CD4-positive, alpha-beta memory T cell (primary cell): ENCODE results near the gene RPS25. TPM values are rescaled to one million over a fixed set of nuclear protein-coding genes. Genes with fewer than 3 reads are reported as not detected.

Experiments
- CTCF ChIA-PET: fragments of 350-600 bp; sonication (Branson Sonifier 250); formaldehyde crosslinking; loops from one replicate; lab custom pipeline; 2021; ENCODE audit warnings: inconsistent platforms; ENCODE audit not compliant: partially characterized antibody; lab: Charles Lee
- POLR2A ChIA-PET: fragments of 350-600 bp; sonication (Branson Sonifier 250); formaldehyde crosslinking; loops from one replicate; lab custom pipeline; 2021; ENCODE audit not compliant: partially characterized antibody; lab: Charles Lee
- DNase-seq, 5 donors: peaks; one replicate each; pipeline versions ENCODE4 v3.0.0 to v3.0.0-alpha.2; 2020 to 2022; ENCODE audit warnings: mixed read lengths in 1 of 5
- H3K27ac ChIP-seq: one replicate; pipeline ENCODE4 v1.7.0; 2013; ENCODE audit warnings: low read depth, low read length
- H3K27me3 ChIP-seq: 2 replicates; pipeline ENCODE4 v1.7.0; 2013; ENCODE audit warnings: mild to moderate bottlenecking, low read length, moderate library complexity; ENCODE audit not compliant: insufficient read depth
- H3K36me3 ChIP-seq: 2 replicates; pipeline ENCODE4 v1.7.0; 2013; ENCODE audit warnings: mild to moderate bottlenecking, low read length, moderate library complexity; ENCODE audit not compliant: insufficient read depth
- H3K4me1 ChIP-seq: 2 replicates; pipeline ENCODE4 v1.7.0; 2013; ENCODE audit warnings: mild to moderate bottlenecking, low read length, moderate library complexity; ENCODE audit not compliant: insufficient read depth
- H3K4me3 ChIP-seq, 2 donors: one replicate each; pipeline ENCODE4 v1.7.0; 2013; ENCODE audit warnings: low read length in 2 of 2, mild to moderate bottlenecking in 1 of 2
- H3K9me3 ChIP-seq, 2 donors: one replicate each; pipeline ENCODE4 v1.7.0; 2013; ENCODE audit warnings: low read length in 2 of 2, control low read depth in 1 of 2; ENCODE audit not compliant: control insufficient read depth in 1 of 2
- H3K27ac Mint-ChIP-seq, 7 donors: one replicate each; pipeline ENCODE4 v1.8.0; 2020 to 2021; ENCODE audit warnings: mixed read lengths in 7 of 7, mild to moderate bottlenecking in 6 of 7, inconsistent platforms in 3 of 7, moderate library complexity in 3 of 7
- H3K27me3 Mint-ChIP-seq, 2 donors: one replicate each; pipeline ENCODE4 v1.8.0; 2020 to 2021; ENCODE audit warnings: mixed read lengths in 2 of 2
- H3K36me3 Mint-ChIP-seq, 2 donors: one replicate each; pipeline ENCODE4 v1.8.0; 2020 to 2021; ENCODE audit warnings: mixed read lengths in 2 of 2, inconsistent platforms in 1 of 2, mild to moderate bottlenecking in 1 of 2
- H3K4me1 Mint-ChIP-seq, 4 donors: one replicate each; pipeline ENCODE4 v1.8.0; 2020 to 2021; ENCODE audit warnings: mixed read lengths in 4 of 4, mild to moderate bottlenecking in 1 of 4
- H3K4me3 Mint-ChIP-seq, 8 donors: one replicate each; pipeline ENCODE4 v1.8.0; 2020 to 2021; ENCODE audit warnings: mixed read lengths in 8 of 8, mild to moderate bottlenecking in 7 of 8, moderate library complexity in 6 of 8, inconsistent platforms in 3 of 8
- H3K9me3 Mint-ChIP-seq, 8 donors: one replicate each; pipeline ENCODE4 v1.8.0; 2020 to 2021; ENCODE audit warnings: mixed read lengths in 8 of 8, mild to moderate bottlenecking in 5 of 8, inconsistent platforms in 3 of 8, moderate library complexity in 1 of 8
- intact Hi-C: fragments of 100-400 bp; cut with micrococcal nuclease; formaldehyde crosslinking; loops from one replicate; pipeline ENCODE4 v1.15.1; 2023
- polyA plus RNA-seq, 2 donors: library from polyadenylated mRNA; unstranded; fragments of 300-500 nt; fragmentation: Illumina TruSeq; gene quantifications; one replicate each; pipeline ENCODE4 v1.2.3, GENCODE V29; 2021
- total RNA-seq, 2 experiments: library from RNA; stranded (reverse); gene quantifications; one replicate each; pipeline ENCODE4 v1.2.3, GENCODE V29; 2021

RPS25 gene
- total and polyA plus RNA-seq, 4 experiments from 2014 or later = 2,545 to 5,786 (median 3,691) TPM

DNA sequence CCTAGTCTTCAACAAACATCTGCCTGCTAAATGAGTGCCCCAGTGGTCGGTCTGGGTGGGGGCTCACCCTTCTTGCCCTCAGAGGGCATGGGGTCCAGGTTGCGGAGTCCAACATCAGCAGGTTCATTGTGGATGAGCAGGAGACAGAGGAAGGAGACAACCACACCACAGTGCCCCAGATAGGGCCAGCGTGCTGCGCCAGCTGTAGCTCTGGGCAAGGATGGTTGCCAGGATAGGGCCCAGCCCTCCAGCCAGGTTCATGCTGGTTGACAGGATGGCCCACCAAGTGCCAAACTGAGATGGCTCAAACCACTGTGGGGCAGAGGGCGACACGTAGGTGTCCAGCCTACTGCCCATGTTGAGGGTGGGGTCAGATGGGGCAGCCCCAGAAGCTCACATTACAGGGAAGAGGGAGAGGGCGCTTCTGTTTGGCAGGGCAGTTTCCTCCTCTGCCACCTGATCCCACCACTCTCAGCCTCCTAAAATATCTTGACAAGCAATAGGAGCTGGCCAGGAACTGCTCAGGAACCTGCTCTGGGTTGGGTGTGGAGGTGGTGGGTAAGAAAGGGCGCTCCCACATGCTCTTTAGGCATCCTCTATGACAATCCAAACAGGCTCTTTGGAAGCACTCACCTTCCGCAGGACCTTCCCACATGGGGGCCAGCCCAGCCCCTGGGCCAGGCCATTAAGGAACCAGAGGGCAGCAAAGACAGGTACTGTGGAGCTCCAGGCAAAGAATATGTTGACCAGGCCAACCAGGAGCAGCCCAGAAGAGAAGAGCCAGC is 9.6 kb upstream of the RPS25 start:
- peak overlapping the region in 2 of 8 donors; percentile 29 to 61 for H3K4me3 Mint-ChIP-seq
- H3K27ac Mint-ChIP-seq = peak overlapping the region in 5 of 7 donors; percentile 42 to 86 (median 73)
- CTCF ChIA-PET = interaction anchor here (0.6 to 1.0 kb wide), 3 partner anchors 8 to 115 kb away, joined by 3 read pairs; no protein-coding TSS in a partner anchor

DNA sequence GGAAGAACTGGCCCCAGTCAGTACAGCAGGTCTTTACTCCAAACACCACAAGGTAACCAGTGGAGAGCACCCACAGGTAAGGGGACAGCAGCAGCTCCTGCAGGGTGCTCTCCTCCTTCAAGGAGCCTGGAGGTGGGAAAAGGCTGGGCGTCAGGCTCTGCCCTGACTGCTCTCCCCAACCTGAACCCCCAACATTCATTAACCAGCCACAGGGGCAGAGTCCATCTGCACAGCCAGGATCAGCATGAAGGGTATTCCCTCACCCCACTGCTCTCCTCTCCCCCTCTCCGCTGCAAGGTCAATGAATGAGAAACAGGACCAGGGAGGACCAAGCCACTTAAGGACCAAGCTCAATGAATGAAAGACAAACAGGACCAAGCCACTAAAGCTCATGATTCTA is 8.8 kb upstream of the RPS25 start:
- H3K36me3 Mint-ChIP-seq = peaks cover 23 to 32% of the 10 kb centered on the region in 2 donors
- H3K4me1 Mint-ChIP-seq = peaks cover 21 to 62% (median 36%) of the 10 kb centered on the region in 4 donors
- no peaks in the 10 kb centered on the region for H3K9me3 Mint-ChIP-seq
- Histone ChIP-seq H3K27me3 (no peaks in the 10 kb centered on the region), H3K27ac (no peak overlapping the region), H3K9me3 (no peaks in the 10 kb centered on the region), H3K4me3 (no peak overlapping the region), H3K4me1 (peaks cover 38% of the 10 kb centered on the region), H3K36me3 (peaks cover 26% of the 10 kb centered on the region)
- POLR2A ChIA-PET = interaction anchor here (0.9 to 6.2 kb wide), 4 partner anchors 9 to 235 kb away, joined by 3 to 135 read pairs (median 3); partner anchors contain the start of genes HMBS, HYOU1, RPS25 and TRAPPC4
- H3K27me3 Mint-ChIP-seq = no peaks in the 10 kb centered on the region
- H3K27ac Mint-ChIP-seq = peak overlapping the region in 4 of 7 donors; percentile 16 to 86 (median 82)
- no peak for DNase-seq
- CTCF ChIA-PET = no interaction called here
- no peak overlapping the region for H3K4me3 Mint-ChIP-seq
- intact Hi-C loops = no loop called here

More for the DNA sequence above, 9.6 kb upstream of the RPS25 start:
- intact Hi-C loops = no loop called here
- H3K27ac ChIP-seq = no peak overlapping the region
- H3K9me3 ChIP-seq = no peaks in the 10 kb centered on the region
- peaks cover 37% of the 10 kb centered on the region for H3K4me1 ChIP-seq
- Mint-ChIP-seq H3K27me3 (no peaks in the 10 kb centered on the region), H3K4me1 (peaks cover 21 to 63% (median 32%) of the 10 kb centered on the region in 4 donors), H3K36me3 (peaks cover 23 to 28% of the 10 kb centered on the region in 2 donors), H3K9me3 (no peaks in the 10 kb centered on the region)
- no peak for DNase-seq
- peaks cover 21% of the 10 kb centered on the region for H3K36me3 ChIP-seq
- no peaks in the 10 kb centered on the region for H3K27me3 ChIP-seq
- H3K4me3 ChIP-seq = no peak overlapping the region
- POLR2A ChIA-PET = interaction anchor here (0.9 to 6.2 kb wide), 6 partner anchors 10 to 235 kb away, joined by 3 to 135 read pairs (median 4); partner anchors contain the start of genes CENATAC, HMBS, HYOU1 and RPS25

DNA sequence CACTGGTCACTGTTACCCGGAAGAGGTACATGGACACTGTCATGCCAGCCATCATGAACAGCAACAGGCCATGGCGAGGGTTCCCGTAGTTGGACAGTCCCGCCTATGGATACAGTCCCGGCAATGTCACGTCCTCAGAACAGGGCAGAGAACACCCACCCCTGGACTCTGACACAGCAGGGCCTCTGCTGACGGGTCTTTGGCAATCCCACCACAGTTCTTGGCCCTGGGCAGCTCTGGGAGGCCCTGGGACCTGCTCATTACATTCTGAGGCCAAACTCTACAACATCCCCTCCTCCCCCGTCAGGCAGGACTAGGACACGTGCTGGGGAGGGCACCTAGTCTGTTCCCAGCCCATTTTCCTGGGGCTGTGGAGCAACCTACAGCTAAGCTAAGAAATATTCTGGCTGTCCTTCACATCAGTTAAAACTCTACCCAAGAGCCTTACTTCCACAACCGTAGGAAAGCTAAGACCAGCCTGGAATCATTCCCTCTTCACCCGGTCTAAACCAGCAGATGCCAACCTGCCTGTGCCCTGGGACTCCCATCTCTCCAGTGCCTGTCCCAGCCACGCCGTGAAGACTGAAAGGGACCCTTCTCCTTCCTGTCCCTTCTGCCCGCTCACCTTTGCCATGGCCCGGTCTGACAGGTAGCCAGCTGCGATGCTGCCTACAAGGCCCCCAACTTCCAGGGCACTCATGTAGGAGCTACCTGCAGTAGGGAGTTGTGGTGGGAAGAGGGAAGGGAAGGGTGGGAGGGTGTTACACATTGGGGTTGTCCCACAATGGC is 8.0 kb upstream of the RPS25 start:
- H3K27ac Mint-ChIP-seq = peak overlapping the region in 4 of 7 donors; percentile 36 to 68 (median 56)
- Histone ChIP-seq H3K4me3 (no peak overlapping the region), H3K27ac (no peak overlapping the region), H3K4me1 (peaks cover 46% of the 10 kb centered on the region), H3K9me3 (no peaks in the 10 kb centered on the region), H3K27me3 (no peaks in the 10 kb centered on the region), H3K36me3 (peaks cover 34% of the 10 kb centered on the region)
- ChIA-PET POLR2A (interaction anchor here (6.2 kb wide), 1 partner anchor 8 kb away, joined by 135 read pairs; the partner anchor contains the start of genes RPS25 and TRAPPC4), CTCF (no interaction called here)
- DNase-seq = no peak
- intact Hi-C loops = no loop called here
- no peaks in the 10 kb centered on the region for H3K9me3 Mint-ChIP-seq
- no peak overlapping the region for H3K4me3 Mint-ChIP-seq
- H3K36me3 Mint-ChIP-seq = peaks cover 31 to 40% of the 10 kb centered on the region in 2 donors
- peaks cover 26 to 64% (median 43%) of the 10 kb centered on the region in 4 donors for H3K4me1 Mint-ChIP-seq
- H3K27me3 Mint-ChIP-seq = no peaks in the 10 kb centered on the region

DNA sequence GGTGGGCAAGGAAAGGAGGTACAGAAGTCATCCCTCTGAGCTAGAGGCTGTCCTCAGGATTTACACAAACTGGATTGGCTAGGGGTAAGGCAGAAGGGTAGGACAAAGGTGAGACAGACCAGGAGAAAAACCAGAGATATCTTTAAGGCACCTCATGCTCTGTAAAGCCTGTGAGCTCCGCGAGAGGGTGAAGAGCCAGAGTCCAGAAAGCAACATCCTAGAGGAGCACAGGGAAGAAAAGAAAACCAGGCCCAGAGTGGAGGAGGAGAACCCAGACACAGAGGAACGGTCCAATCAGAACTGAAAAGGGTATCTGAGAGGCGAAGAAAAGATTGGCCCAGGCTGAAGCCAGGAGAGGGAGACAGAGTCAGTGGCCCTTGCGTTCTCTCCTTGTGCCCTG is 7.4 kb upstream of the RPS25 start:
- CTCF ChIA-PET = no interaction called here
- H3K27ac ChIP-seq = no peak overlapping the region
- Mint-ChIP-seq H3K36me3 (peaks cover 31 to 41% of the 10 kb centered on the region in 2 donors), H3K4me1 (peaks cover 25 to 61% (median 47%) of the 10 kb centered on the region in 4 donors), H3K27me3 (no peaks in the 10 kb centered on the region), H3K27ac (peak overlapping the region in 6 of 7 donors; percentile 60 to 71 (median 69)), H3K4me3 (no peak overlapping the region), H3K9me3 (no peaks in the 10 kb centered on the region)
- H3K36me3 ChIP-seq = peaks cover 36% of the 10 kb centered on the region
- intact Hi-C loops = no loop called here
- POLR2A ChIA-PET = no interaction called here
- no peaks in the 10 kb centered on the region for H3K9me3 ChIP-seq
- peaks cover 51% of the 10 kb centered on the region for H3K4me1 ChIP-seq
- DNase-seq = no peak
- H3K27me3 ChIP-seq = no peaks in the 10 kb centered on the region
- H3K4me3 ChIP-seq = no peak overlapping the region

DNA sequence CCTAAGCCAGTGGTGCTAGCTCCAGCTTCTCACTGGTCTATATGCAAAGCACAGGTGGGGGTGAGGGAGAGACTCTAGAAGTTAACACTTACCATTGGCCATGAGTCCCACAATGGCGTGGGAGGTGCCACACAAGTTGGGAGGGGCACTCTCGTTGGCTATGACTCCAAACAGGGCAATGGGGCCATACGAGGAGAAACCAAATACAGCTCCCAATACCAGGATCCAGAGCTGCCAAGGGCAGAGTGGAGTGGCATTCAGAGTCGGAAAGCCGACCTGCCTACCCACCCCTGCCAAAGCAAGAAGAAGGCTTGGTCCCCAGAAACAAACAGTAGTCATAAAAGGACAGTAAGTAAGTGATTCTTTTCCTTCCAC is 6.9 kb upstream of the RPS25 start:
- no peak overlapping the region for H3K4me3 ChIP-seq
- Mint-ChIP-seq H3K27me3 (no peaks in the 10 kb centered on the region), H3K4me1 (peaks cover 28 to 65% (median 48%) of the 10 kb centered on the region in 4 donors), H3K4me3 (no peak overlapping the region), H3K36me3 (peaks cover 32 to 43% of the 10 kb centered on the region in 2 donors), H3K27ac (peak overlapping the region in 6 of 7 donors; percentile 37 to 71 (median 69)), H3K9me3 (no peaks in the 10 kb centered on the region)
- no peaks in the 10 kb centered on the region for H3K9me3 ChIP-seq
- peaks cover 55% of the 10 kb centered on the region for H3K4me1 ChIP-seq
- intact Hi-C loops = no loop called here
- ChIA-PET POLR2A (interaction anchor here (1.0 to 2.4 kb wide), 4 partner anchors 42 to 96 kb away, joined by 3 to 7 read pairs (median 4); partner anchors contain the start of genes HINFP and HMBS), CTCF (no interaction called here)
- H3K27me3 ChIP-seq = no peaks in the 10 kb centered on the region
- DNase-seq = no peak
- H3K27ac ChIP-seq = no peak overlapping the region
- H3K36me3 ChIP-seq = peaks cover 36% of the 10 kb centered on the region

DNA sequence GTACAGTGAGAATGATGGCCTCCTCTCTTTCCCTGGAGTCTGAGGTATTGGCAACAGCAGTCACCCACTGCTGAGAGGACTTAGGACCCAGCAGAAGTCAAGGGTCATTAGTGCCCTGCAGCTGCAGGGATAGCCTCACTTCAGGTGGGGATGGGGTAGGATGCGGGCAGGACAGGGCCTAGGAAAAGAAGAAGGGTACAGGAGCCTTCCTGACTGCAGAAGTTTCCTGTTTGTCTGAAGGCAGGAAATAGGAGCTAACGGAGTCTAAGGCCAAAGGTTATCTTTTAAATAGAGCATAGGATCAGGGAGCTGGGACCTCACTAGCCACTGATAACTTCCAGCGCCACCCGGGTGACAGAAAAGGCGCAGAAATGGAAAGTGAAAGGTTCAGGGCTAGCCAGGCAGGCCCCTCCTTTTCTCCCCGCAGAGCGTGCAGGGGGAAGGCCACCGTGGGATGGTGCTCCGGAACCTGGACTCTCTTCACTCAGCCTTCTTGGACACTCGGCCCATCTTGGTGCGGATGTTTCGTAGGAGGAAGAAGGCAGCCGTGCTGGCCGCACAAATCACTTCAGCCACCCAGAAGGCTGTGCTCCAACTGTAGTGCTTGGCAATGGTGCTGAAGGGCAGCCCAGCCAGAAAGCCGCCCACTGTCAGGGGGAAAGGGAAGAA is 6.4 kb upstream of the RPS25 start:
- CTCF ChIA-PET = no interaction called here
- POLR2A ChIA-PET = interaction anchor here (1.0 to 2.4 kb wide), 4 partner anchors 42 to 97 kb away, joined by 3 to 7 read pairs (median 4); partner anchors contain the start of genes HINFP and HMBS
- H3K27ac Mint-ChIP-seq = peak overlapping the region in 4 of 7 donors; percentile 68 to 75 (median 71)
- H3K9me3 ChIP-seq = no peaks in the 10 kb centered on the region
- peaks cover 55% of the 10 kb centered on the region for H3K4me1 ChIP-seq
- H3K27ac ChIP-seq = no peak overlapping the region
- no peaks in the 10 kb centered on the region for H3K9me3 Mint-ChIP-seq
- H3K27me3 ChIP-seq = no peaks in the 10 kb centered on the region
- H3K36me3 ChIP-seq = peaks cover 36% of the 10 kb centered on the region
- no peaks in the 10 kb centered on the region for H3K27me3 Mint-ChIP-seq
- peak overlapping the region in 1 of 8 donors; percentile 6 for H3K4me3 Mint-ChIP-seq
- H3K4me1 Mint-ChIP-seq = peaks cover 30 to 65% (median 49%) of the 10 kb centered on the region in 4 donors
- DNase-seq = no peak
- no peak overlapping the region for H3K4me3 ChIP-seq
- intact Hi-C loops = no loop called here
- H3K36me3 Mint-ChIP-seq = peaks cover 34 to 48% of the 10 kb centered on the region in 2 donors
